MCF 10A (cell line): ENCODE data around the gene CAPN3. TPM values are rescaled to one million over a fixed set of nuclear protein-coding genes. Genes with fewer than 3 reads are reported as not detected.

Source experiments
- BruUV-seq: library from RNA; stranded (reverse); fragments of 400-500 nt; replicated peaks from 2 replicates; lab custom pipeline; 2021; lab: Mats Ljungman, UMichigan
- CTCF ChIA-PET: fragments of 300-600 bp; sonication (Branson Sonifier 250); formaldehyde crosslinking; extraction: SDS; loops from one replicate; lab custom pipeline; 2021; ENCODE audit warnings: antibody characterized with exemption, inconsistent platforms; lab: Yijun Ruan, JAX
- POLR2A ChIA-PET: fragments of 300-600, 350-650 bp; sonication (Branson Sonifier 250); formaldehyde crosslinking; extraction: SDS; loops from one replicate; lab custom pipeline; 2020; ENCODE audit warnings: antibody characterized with exemption, inconsistent platforms; lab: Yijun Ruan, JAX
- DNase-seq: peaks from one replicate; pipeline ENCODE4 v3.0.0-alpha.2; 2018; ENCODE audit not compliant: unreplicated experiment
- H3K27ac Mint-ChIP-seq: one replicate; pipeline ENCODE4 v1.8.0; 2022; ENCODE audit warnings: mild to moderate bottlenecking, low read depth, mixed read lengths; ENCODE audit not compliant: unreplicated experiment
- H3K27me3 Mint-ChIP-seq: one replicate; pipeline ENCODE4 v1.8.0; 2022; ENCODE audit warnings: mixed read lengths; ENCODE audit not compliant: insufficient read depth, unreplicated experiment
- H3K36me3 Mint-ChIP-seq: one replicate; pipeline ENCODE4 v1.8.0; 2022; ENCODE audit warnings: mild to moderate bottlenecking, moderate library complexity, mixed read lengths; ENCODE audit not compliant: insufficient read depth, unreplicated experiment
- H3K4me1 Mint-ChIP-seq: one replicate; pipeline ENCODE4 v1.8.0; 2022; ENCODE audit warnings: mixed read lengths; ENCODE audit not compliant: insufficient read depth, unreplicated experiment
- H3K4me3 Mint-ChIP-seq: one replicate; pipeline ENCODE4 v1.8.0; 2022; ENCODE audit warnings: mild to moderate bottlenecking, moderate library complexity, mixed read lengths; ENCODE audit not compliant: unreplicated experiment
- H3K9me3 Mint-ChIP-seq: one replicate; pipeline ENCODE4 v1.8.0; 2022; ENCODE audit warnings: mixed read lengths; ENCODE audit not compliant: unreplicated experiment
- CTCF ChIP-seq: fragments of 200-600 bp; IDR thresholded peaks from one replicate; pipeline ENCODE4 v1.8.0; 2022; ENCODE audit warnings: antibody characterized with exemption, mild to moderate bottlenecking; ENCODE audit not compliant: unreplicated experiment
- intact Hi-C: fragments of 100-400 bp; cut with micrococcal nuclease; formaldehyde crosslinking; loops from 2 replicates; pipeline ENCODE4 v1.14.1; 2022
- total RNA-seq: library from RNA; stranded (reverse); gene quantifications from 2 replicates; pipeline ENCODE4 v1.2.3, GENCODE V29; 2022

The CAPN3 gene
- total RNA-seq, 1 experiment from 2014 or later = 4.7 TPM

- peaks cover 61% of the 10 kb centered on the region for H3K36me3 Mint-ChIP-seq
- no peak for TF ChIP-seq CTCF
- no peaks in the 10 kb centered on the region for H3K27me3 Mint-ChIP-seq
- POLR2A ChIA-PET = interaction anchor here (0.7 kb wide), 1 partner anchor 250 kb away, joined by 3 read pairs; no protein-coding TSS in a partner anchor
- no peak overlapping the region for H3K4me3 Mint-ChIP-seq
- BruUV-seq = no TSS peak
- no peak overlapping the region for H3K27ac Mint-ChIP-seq
- DNase-seq = no peak
- H3K4me1 Mint-ChIP-seq = peaks cover 13% of the 10 kb centered on the region
- H3K9me3 Mint-ChIP-seq = no peaks in the 10 kb centered on the region
- intact Hi-C loops = no loop called here
- CTCF ChIA-PET = no interaction called here
Measured at GRCh38 chr15:42348083-42348482, 11.2 kb upstream of the CAPN3 start.

GRCh38 chr15:42349186-42349585 is 10.1 kb upstream of the CAPN3 start:
- CTCF ChIA-PET = no interaction called here
- H3K4me1 Mint-ChIP-seq = peaks cover 13% of the 10 kb centered on the region
- peaks cover 66% of the 10 kb centered on the region for H3K36me3 Mint-ChIP-seq
- no peaks in the 10 kb centered on the region for H3K27me3 Mint-ChIP-seq
- intact Hi-C loops = no loop called here
- no peaks in the 10 kb centered on the region for H3K9me3 Mint-ChIP-seq
- POLR2A ChIA-PET = no interaction called here
- H3K27ac Mint-ChIP-seq = no peak overlapping the region
- BruUV-seq = no TSS peak
- H3K4me3 Mint-ChIP-seq = no peak overlapping the region
- TF ChIP-seq CTCF = no peak
- no peak for DNase-seq

GRCh38 chr15:42352401-42352800 is 6.9 kb upstream of the CAPN3 start:
- H3K27ac Mint-ChIP-seq = no peak overlapping the region
- no peaks in the 10 kb centered on the region for H3K9me3 Mint-ChIP-seq
- POLR2A ChIA-PET = interaction anchor here (1.4 kb wide), 1 partner anchor 18 kb away, joined by 3 read pairs; no protein-coding TSS in a partner anchor
- no peaks in the 10 kb centered on the region for H3K4me1 Mint-ChIP-seq
- CTCF ChIA-PET = no interaction called here
- no peak for DNase-seq
- H3K27me3 Mint-ChIP-seq = no peaks in the 10 kb centered on the region
- intact Hi-C loops = no loop called here
- no peak for TF ChIP-seq CTCF
- BruUV-seq = no TSS peak
- no peak overlapping the region for H3K4me3 Mint-ChIP-seq
- peaks cover 52% of the 10 kb centered on the region for H3K36me3 Mint-ChIP-seq

GRCh38 chr15:42353061-42353460 is 6.2 kb upstream of the CAPN3 start:
- Mint-ChIP-seq H3K27me3 (no peaks in the 10 kb centered on the region), H3K4me1 (no peaks in the 10 kb centered on the region), H3K27ac (no peak overlapping the region), H3K4me3 (no peak overlapping the region), H3K36me3 (peaks cover 51% of the 10 kb centered on the region), H3K9me3 (no peaks in the 10 kb centered on the region)
- DNase-seq = no peak
- ChIA-PET POLR2A (interaction anchor here (1.4 kb wide), 1 partner anchor 18 kb away, joined by 3 read pairs; no protein-coding TSS in a partner anchor), CTCF (no interaction called here)
- no peak for TF ChIP-seq CTCF
- intact Hi-C loops = no loop called here
- BruUV-seq = no TSS peak
